NB4 (cell line): Measurements from ENCODE around the gene RIMKLB.
"Not testable (repeated sequence)": the region's sequence is repeated elsewhere in the genome, so short reads cannot be mapped to it uniquely, and the experiment has no call there.

Experiments
- DNase-seq: peaks from one replicate; pipeline ENCODE4 v3.0.0; 2010; ENCODE audit warnings: low read depth
- H3K4me3 ChIP-seq: one replicate; pipeline ENCODE4 v1.5.1; 2011; ENCODE audit warnings: mild to moderate bottlenecking, low read depth, low read length, moderate library complexity
- MAX ChIP-seq: IDR thresholded peaks from 2 replicates; pipeline ENCODE4 v1.6.1; 2011; ENCODE audit warnings: low read depth, low read length
- MYC ChIP-seq: IDR thresholded peaks from 2 replicates; pipeline ENCODE4 v1.6.1; 2011; ENCODE audit warnings: low read depth, low read length
- POLR2A ChIP-seq: IDR thresholded peaks from 2 replicates; pipeline ENCODE4 v1.6.1; 2011; ENCODE audit warnings: mild to moderate bottlenecking; ENCODE audit not compliant: insufficient read length; ENCODE audit errors: extremely low read depth
- TF ChIP-seq, protein P1 (sequence below): IDR thresholded peaks from one replicate; pipeline ENCODE4 v1.5.1; 2012; ENCODE audit warnings: low read depth, low read length

Gene RIMKLB

GRCh38 chr12:8734873-8735381 lies 37.1 kb downstream of the RIMKLB start:
- no peak overlapping the region for H3K4me3 ChIP-seq
- TF ChIP-seq MYC = no peak
- no peak for TF ChIP-seq POLR2A
- TF ChIP-seq MAX = no peak
- TF ChIP-seq, protein P1, sequence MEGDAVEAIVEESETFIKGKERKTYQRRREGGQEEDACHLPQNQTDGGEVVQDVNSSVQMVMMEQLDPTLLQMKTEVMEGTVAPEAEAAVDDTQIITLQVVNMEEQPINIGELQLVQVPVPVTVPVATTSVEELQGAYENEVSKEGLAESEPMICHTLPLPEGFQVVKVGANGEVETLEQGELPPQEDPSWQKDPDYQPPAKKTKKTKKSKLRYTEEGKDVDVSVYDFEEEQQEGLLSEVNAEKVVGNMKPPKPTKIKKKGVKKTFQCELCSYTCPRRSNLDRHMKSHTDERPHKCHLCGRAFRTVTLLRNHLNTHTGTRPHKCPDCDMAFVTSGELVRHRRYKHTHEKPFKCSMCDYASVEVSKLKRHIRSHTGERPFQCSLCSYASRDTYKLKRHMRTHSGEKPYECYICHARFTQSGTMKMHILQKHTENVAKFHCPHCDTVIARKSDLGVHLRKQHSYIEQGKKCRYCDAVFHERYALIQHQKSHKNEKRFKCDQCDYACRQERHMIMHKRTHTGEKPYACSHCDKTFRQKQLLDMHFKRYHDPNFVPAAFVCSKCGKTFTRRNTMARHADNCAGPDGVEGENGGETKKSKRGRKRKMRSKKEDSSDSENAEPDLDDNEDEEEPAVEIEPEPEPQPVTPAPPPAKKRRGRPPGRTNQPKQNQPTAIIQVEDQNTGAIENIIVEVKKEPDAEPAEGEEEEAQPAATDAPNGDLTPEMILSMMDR = no peak
- no peak for DNase-seq

DNA sequence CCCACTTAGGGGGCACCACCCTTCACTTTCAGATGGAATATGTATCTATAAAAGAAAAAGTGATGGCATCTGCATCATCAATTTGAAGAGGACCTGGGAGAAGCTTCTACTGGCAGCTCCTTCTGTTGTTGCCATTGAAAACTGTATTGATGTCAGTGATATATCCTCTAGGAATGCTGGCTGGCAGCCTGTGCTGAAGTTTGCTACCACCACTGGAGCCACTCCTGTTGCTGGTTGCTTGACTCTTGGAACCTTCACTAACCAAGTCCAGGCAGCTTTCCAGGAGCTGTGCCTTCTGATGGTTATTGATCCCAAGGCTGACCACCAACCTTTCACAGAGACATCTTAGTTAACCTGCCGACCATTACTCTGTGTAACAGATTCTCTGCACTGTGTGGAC lies 44.7 kb downstream of the RIMKLB start:
- no peak overlapping the region for H3K4me3 ChIP-seq
- no peak for DNase-seq
- TF ChIP-seq MYC (no peak), MAX (no peak), POLR2A (no peak)
- TF ChIP-seq, protein P1 = no peak

- DNase-seq, H3K4me3 ChIP-seq: not testable (repeated sequence)
These were observed 45.3 kb downstream of the RIMKLB start for GRCh38 chr12:8743121-8743520.

DNA sequence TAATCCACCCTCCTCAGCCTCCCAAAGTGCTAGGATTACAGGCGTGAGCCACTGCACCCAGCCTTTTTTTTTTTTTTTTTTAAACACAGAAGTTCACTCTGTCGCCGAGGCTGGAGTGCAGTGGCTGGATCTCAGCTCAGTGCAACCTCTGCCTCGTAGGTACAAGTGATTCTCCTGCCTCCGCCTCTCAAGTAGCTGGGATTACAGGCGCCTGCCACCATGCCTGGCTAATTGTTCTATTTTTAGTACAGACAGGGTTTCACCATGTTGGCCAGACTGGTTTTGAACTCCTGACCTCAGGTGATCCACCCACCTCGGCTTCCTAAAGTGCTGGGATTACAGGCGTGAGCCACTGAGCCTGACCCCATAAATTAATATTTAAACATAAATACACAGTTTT lies 47.8 kb downstream of the RIMKLB start:
- not testable (repeated sequence) for H3K4me3 ChIP-seq, DNase-seq

GRCh38 chr12:8746046-8746445 lies 48.3 kb downstream of the RIMKLB start:
- no peak overlapping the region for H3K4me3 ChIP-seq
- TF ChIP-seq POLR2A (no peak), MYC (no peak), MAX (no peak)
- TF ChIP-seq, protein P1 = no peak
- DNase-seq = no peak

DNA sequence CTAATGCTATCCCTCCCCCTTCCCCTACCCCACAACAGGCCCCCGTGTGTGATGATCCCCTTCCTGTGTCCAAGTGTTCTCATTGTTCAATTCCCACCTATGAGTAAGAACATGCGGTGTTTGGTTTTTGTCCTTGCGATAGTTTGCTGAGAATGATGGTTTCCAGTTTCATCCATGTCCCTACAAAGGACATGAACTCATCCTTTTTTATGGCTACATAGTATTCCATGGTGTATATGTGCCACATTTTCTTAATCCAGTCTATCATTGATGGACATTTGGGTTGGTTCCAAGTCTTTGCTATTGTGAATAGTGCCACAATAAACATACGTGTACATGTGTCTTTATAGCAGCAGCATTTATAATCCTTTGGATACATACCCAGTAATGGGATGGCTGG lies 62.3 kb downstream of the RIMKLB start:
- not testable (repeated sequence) for H3K4me3 ChIP-seq, DNase-seq

- H3K4me3 ChIP-seq, DNase-seq: not testable (repeated sequence)
These were observed 64.9 kb downstream of the RIMKLB start for GRCh38 chr12:8762701-8763100.

GRCh38 chr12:8766121-8766520 lies 68.3 kb downstream of the RIMKLB start:
- not testable (repeated sequence) for DNase-seq, H3K4me3 ChIP-seq

DNA sequence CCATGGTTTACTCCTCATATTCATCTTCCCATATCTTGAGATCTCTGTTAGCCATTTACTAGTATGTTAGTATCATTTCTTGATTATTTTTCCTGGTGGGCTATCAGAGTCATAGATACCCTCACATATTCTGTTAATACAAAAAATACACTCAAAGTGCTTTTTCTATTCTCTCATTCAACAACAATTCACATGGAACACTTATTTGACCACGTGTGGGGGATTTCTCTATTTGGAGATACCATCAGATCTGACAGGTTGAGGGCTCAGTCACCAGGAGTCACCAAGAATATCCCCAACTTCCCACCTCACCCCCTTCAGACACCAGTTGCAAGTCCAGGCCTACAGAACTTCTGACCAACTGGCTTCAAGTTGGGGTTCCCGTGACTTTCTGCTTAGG lies 72.7 kb downstream of the RIMKLB start:
- TF ChIP-seq POLR2A (no peak), MAX (no peak), MYC (no peak)
- TF ChIP-seq, protein P1 = no peak
- H3K4me3 ChIP-seq = no peak overlapping the region
- DNase-seq = no peak
